Measurements from ENCODE around the gene LDLRAD3.
A peak's percentile ranks its signal among the peaks of the same experiment; 100 is the strongest.

LDLRAD3 gene

DNA sequence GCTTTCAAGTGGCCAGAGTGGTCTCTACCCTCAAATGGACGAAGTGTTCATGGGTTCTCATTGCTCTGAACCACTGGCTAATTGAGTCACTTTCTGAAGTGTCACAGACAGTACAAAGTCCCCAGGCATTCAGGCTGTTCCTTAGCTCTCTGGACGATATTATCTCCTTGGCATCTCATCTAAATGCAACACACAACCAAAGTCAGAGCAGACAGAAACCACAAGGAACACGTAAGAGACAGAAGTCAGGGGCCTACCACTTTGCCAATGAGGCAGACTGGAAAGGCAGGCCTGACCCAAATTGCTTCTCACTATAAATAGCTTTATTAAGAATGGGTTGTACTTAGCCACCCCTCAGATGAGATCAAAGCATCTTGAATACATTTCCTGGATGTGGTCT lies 29.0 kb upstream of the LDLRAD3 start:
- TF ChIP-seq, protein P1, sequence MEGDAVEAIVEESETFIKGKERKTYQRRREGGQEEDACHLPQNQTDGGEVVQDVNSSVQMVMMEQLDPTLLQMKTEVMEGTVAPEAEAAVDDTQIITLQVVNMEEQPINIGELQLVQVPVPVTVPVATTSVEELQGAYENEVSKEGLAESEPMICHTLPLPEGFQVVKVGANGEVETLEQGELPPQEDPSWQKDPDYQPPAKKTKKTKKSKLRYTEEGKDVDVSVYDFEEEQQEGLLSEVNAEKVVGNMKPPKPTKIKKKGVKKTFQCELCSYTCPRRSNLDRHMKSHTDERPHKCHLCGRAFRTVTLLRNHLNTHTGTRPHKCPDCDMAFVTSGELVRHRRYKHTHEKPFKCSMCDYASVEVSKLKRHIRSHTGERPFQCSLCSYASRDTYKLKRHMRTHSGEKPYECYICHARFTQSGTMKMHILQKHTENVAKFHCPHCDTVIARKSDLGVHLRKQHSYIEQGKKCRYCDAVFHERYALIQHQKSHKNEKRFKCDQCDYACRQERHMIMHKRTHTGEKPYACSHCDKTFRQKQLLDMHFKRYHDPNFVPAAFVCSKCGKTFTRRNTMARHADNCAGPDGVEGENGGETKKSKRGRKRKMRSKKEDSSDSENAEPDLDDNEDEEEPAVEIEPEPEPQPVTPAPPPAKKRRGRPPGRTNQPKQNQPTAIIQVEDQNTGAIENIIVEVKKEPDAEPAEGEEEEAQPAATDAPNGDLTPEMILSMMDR (IDR thresholded peaks at IDR 0.05; ENCODE audit: low read depth, low read length, missing control alignments) = no peak
- no peak overlapping the region for H3K4me3 ChIP-seq (ENCODE audit: low read depth, low read length)
- in situ Hi-C loops (cut with HindIII; ENCODE audit: low sequenced_read_pairs) = no loop called here
- no peak for DNase-seq (ENCODE audit: low read depth)

DNA sequence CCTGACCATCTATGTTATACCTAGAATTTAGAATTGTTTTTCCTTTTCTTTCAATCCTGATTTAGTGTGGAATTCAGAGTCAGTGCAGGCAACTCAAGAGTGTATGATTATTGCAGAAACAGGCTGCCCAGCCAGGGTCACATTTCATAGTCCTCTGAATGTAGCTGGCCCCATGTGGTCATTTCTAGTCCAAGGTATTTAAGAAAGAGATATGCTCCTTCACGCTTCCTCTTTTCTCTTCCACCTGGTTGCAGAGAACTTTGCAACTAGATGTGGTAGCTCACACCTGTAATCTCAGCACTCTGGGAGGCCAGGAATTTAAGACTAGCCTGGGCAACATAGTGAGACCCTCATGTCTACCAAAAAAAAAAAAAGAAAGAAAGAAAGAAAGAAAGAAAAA lies 27.6 kb upstream of the LDLRAD3 start:
- no peak for DNase-seq (ENCODE audit: low read depth)
- TF ChIP-seq, protein P1 (IDR thresholded peaks at IDR 0.05; ENCODE audit: low read depth, low read length, missing control alignments) = no peak
- in situ Hi-C loops (cut with HindIII; ENCODE audit: low sequenced_read_pairs) = no loop called here
- H3K4me3 ChIP-seq (ENCODE audit: low read depth, low read length) = no peak overlapping the region

DNA sequence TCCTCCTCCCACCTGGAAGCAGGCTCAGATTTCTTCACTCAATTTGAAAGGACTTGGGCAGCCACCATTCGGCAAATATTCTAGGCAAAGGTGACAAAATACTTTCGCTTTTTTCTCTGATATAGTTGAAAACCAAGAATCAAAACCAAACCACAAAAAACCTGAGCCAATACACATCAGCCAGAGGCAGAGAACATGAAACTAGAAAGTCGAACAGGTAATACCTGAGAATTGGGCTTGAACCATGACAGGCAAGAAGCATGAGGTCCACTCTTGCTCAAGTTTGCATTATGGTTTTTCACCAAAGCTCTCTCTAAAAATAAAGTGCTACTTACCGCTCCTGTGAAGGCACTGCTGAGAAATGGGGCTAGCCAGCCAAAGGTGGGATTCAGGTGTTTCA lies 26.2 kb upstream of the LDLRAD3 start:
- TF ChIP-seq, protein P1 (IDR thresholded peaks at IDR 0.05; ENCODE audit: low read depth, low read length, missing control alignments) = no peak
- H3K4me3 ChIP-seq (ENCODE audit: low read depth, low read length) = no peak overlapping the region
- no peak for DNase-seq (ENCODE audit: low read depth)
- in situ Hi-C loops (cut with HindIII; ENCODE audit: low sequenced_read_pairs) = no loop called here

DNA sequence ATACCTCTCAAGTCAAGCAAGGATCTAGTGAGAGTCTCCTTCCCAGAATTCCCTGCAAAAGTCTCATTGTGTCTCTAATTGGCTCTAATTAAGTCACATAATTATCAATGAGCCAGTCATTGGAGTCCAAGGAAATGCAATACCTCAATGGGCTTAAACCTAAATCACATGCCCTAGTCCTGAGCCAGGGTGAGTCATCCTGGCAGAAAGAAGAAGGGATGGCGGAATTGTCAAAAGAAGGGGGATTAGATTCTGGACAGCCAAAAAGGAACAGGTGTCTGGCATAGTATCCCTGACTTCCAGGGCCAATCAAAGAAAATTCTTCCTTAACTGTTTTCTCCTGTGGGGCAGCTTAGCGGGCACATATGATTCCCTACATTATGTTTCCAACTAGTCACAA lies 25.1 kb upstream of the LDLRAD3 start:
- in situ Hi-C loops (cut with HindIII; ENCODE audit: low sequenced_read_pairs) = no loop called here
- H3K4me3 ChIP-seq (ENCODE audit: low read depth, low read length) = no peak overlapping the region
- TF ChIP-seq, protein P1 (IDR thresholded peaks at IDR 0.05; ENCODE audit: low read depth, low read length, missing control alignments) = no peak
- DNase-seq (ENCODE audit: low read depth) = no peak

DNA sequence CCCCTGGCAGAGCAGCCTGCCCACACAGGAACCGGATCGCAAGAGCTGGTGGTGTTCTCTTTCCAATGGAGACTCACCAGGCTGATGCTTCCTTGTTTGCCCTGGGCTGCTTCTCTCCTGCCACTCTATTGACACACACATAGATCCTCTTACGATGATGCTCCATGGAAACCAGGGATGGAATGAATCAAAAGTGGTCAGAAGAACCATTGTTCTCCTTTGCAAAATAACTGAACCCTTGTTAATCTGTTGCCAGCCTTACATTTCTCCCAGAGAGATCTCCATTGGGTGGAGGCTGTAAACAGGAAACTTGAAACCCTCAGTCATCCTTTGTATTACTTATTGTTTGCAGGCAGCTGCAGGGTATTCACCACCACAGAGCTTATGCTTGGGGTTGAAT lies 24.6 kb upstream of the LDLRAD3 start:
- DNase-seq (ENCODE audit: low read depth) = peak; percentile 18
- H3K4me3 ChIP-seq (ENCODE audit: low read depth, low read length) = no peak overlapping the region
- in situ Hi-C loops (cut with HindIII; ENCODE audit: low sequenced_read_pairs) = no loop called here
- TF ChIP-seq, protein P1 (IDR thresholded peaks at IDR 0.05; ENCODE audit: low read depth, low read length, missing control alignments) = no peak

DNA sequence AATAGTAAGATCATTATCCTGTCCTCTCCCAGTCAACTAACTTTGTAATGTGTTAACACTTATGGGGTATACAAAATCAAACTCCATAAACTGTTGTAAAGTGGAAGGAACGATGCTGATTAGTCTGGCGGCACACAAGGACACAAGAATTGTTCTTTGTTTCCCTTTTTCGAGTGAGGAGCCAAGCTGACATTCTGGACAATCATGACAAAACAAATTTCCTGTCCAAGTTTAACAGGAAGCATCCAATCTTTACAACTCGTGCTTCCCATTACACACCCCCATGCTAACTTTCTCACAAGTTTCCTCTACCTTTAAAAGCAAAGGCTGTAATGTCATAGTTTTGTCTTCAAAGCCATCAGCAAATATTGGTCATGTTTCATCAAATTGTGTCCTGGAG lies 20.4 kb upstream of the LDLRAD3 start:
- no peak for DNase-seq (ENCODE audit: low read depth)
- TF ChIP-seq, protein P1 (IDR thresholded peaks at IDR 0.05; ENCODE audit: low read depth, low read length, missing control alignments) = no peak
- in situ Hi-C loops (cut with HindIII; ENCODE audit: low sequenced_read_pairs) = no loop called here
- H3K4me3 ChIP-seq (ENCODE audit: low read depth, low read length) = no peak overlapping the region

DNA sequence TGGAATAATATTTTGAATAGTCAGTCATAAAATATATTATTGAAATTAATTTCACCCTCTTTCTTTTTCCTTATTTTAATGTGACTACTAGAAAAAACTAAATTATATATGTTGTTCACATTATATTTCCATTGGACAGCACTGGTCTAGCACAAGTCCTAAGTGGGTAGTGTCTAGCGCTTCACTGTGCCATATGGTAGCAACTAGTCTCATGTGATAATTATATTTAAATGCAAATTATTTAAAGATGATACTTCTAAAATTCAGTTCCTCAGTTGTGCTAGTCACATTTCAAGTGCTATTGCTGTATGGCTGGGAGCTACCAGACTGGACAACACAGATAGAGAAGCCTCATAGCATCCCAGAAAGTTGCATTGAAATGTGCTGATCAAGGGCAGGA lies 19.1 kb upstream of the LDLRAD3 start:
- TF ChIP-seq, protein P1 (IDR thresholded peaks at IDR 0.05; ENCODE audit: low read depth, low read length, missing control alignments) = no peak
- no peak for DNase-seq (ENCODE audit: low read depth)
- in situ Hi-C loops (cut with HindIII; ENCODE audit: low sequenced_read_pairs) = no loop called here
- no peak overlapping the region for H3K4me3 ChIP-seq (ENCODE audit: low read depth, low read length)

All from astrocyte of the cerebellum (primary cell).